Stimulated activated CD8-positive, alpha-beta memory T cell treated with anti-CD3 and anti-CD28 coated beads, Interleukin-7, amount 100 ng/mL, for 48 hours (primary cell): ENCODE results near the gene METTL22.

Source experiments
- DNase-seq, 2 donors: peaks; one replicate each; pipeline ENCODE4 v3.0.0-alpha.2; 2020; ENCODE audit warnings: low read depth in 1 of 2; ENCODE audit errors: extremely low read depth in 1 of 2

METTL22 gene

GRCh38 chr16:8686031-8686621, 64.6 kb downstream of the METTL22 start:
- DNase-seq: no peak

GRCh38 chr16:8686879-8687278, 65.4 kb downstream of the METTL22 start:
- no peak for DNase-seq

- no peak for DNase-seq
Observed at GRCh38 chr16:8689686-8690085, 68.2 kb downstream of the METTL22 start.

GRCh38 chr16:8691728-8692127, 70.2 kb downstream of the METTL22 start:
- no peak for DNase-seq

- DNase-seq: no peak
Observed at GRCh38 chr16:8694795-8695728, 73.6 kb downstream of the METTL22 start.

GRCh38 chr16:8696880-8697279, 75.4 kb downstream of the METTL22 start:
- no peak for DNase-seq

- DNase-seq: no peak
Observed at GRCh38 chr16:8697965-8698364, 76.5 kb downstream of the METTL22 start.
